ENCODE results near the gene RFLNA. TPM values are rescaled to one million over a fixed set of nuclear protein-coding genes. Genes with fewer than 3 reads are reported as not detected.

The RFLNA gene
- total RNA-seq, 2 experiments from 2014 or later = not detected

GRCh38 chr12:124277394-124278241 is 17.3 kb upstream of the RFLNA start:
- H3K27ac Mint-ChIP-seq = no peak overlapping the region
- H3K4me3 Mint-ChIP-seq = no peak overlapping the region
- no peaks in the 10 kb centered on the region for H3K36me3 Mint-ChIP-seq
- H3K27me3 Mint-ChIP-seq = peaks cover 41% of the 10 kb centered on the region
- DNase-seq = no peak
- H3K9me3 Mint-ChIP-seq = no peaks in the 10 kb centered on the region
- H3K4me1 Mint-ChIP-seq = peaks cover 4% of the 10 kb centered on the region

DNA sequence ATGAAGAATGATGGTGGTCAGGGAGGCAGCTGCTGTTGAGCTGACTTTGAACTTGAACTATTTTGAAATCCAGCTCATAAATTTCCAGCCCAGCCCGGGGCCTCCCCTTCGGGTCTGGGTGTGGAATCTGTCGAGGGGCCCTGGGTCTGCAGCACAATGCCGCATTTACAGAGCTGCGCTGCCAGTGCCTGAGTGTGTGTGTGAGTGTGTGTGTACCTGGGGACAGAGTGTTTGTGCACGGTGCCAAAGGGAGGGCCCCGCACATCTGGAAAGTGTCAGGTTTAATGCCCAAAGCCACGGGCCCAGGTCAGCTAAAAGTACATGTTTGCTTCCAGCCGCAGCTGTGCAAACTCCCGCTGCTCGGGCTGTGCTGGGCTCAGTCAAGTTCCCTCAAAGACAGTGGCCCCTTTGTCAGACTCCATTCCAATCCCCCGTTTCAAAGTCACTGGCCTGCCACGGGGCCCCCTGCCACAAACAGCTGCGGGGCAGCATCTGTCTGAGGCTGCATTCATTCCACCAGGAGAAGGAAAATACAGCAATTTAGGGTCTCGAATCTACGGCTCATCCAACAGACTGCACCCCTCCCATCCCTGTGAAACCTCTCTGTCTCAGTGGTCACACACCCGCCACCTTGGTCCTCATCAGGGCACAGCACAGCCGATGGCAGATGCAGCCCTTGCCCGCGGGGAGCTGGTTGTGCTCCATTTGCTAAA is 16.3 kb upstream of the RFLNA start:
- Mint-ChIP-seq H3K4me1 (peaks cover 3% of the 10 kb centered on the region), H3K36me3 (no peaks in the 10 kb centered on the region), H3K9me3 (no peaks in the 10 kb centered on the region), H3K27me3 (peaks cover 48% of the 10 kb centered on the region), H3K27ac (no peak overlapping the region), H3K4me3 (no peak overlapping the region)
- no peak for DNase-seq

- Mint-ChIP-seq H3K27me3 (peaks cover 48% of the 10 kb centered on the region), H3K4me1 (no peaks in the 10 kb centered on the region), H3K27ac (no peak overlapping the region), H3K4me3 (no peak overlapping the region), H3K36me3 (no peaks in the 10 kb centered on the region), H3K9me3 (peaks cover 3% of the 10 kb centered on the region)
- no peak for DNase-seq
These were observed 15.6 kb upstream of the RFLNA start for GRCh38 chr12:124279315-124279714.

DNA sequence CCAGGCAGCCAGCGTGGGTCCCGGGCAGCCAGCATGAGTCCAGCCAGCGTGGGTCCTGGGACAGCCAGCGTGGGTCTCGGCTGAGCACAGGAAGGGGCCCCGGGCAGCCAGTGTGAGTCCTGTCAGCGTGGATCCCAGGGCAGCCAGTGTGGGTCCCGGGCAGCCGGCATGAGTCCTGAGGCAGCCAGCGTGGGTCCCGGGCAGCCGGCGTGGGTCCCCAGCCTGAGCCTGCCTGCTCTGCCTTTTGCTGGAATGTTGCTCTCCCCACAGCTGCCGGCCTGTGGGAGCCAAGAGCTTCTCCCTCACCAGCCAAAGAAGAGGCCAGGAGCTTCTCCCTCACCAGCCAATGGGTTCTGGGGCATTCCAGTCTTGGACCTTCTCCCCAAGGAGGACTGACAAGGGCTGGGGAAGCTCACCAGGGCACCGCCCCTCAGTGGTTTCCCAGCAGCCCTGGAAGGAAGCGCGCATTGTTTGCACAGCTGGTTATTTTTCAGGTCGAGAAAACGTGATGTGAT is 15.0 kb upstream of the RFLNA start:
- H3K27me3 Mint-ChIP-seq = peaks cover 48% of the 10 kb centered on the region
- H3K4me1 Mint-ChIP-seq = no peaks in the 10 kb centered on the region
- no peaks in the 10 kb centered on the region for H3K36me3 Mint-ChIP-seq
- no peak overlapping the region for H3K4me3 Mint-ChIP-seq
- H3K27ac Mint-ChIP-seq = no peak overlapping the region
- peaks cover 8% of the 10 kb centered on the region for H3K9me3 Mint-ChIP-seq
- DNase-seq = no peak

- H3K27me3 Mint-ChIP-seq = peaks cover 45% of the 10 kb centered on the region
These were observed 13.6 kb upstream of the RFLNA start for GRCh38 chr12:124281309-124281708.

GRCh38 chr12:124282287-124282686 is 12.6 kb upstream of the RFLNA start:
- Mint-ChIP-seq H3K36me3 (no peaks in the 10 kb centered on the region), H3K27ac (no peak overlapping the region), H3K4me1 (no peaks in the 10 kb centered on the region), H3K9me3 (peaks cover 15% of the 10 kb centered on the region), H3K27me3 (peaks cover 37% of the 10 kb centered on the region), H3K4me3 (no peak overlapping the region)
- no peak for DNase-seq

More at GRCh38 chr12:124281309-124281708, 13.6 kb upstream of the RFLNA start:
- H3K36me3 Mint-ChIP-seq = no peaks in the 10 kb centered on the region
- H3K27ac Mint-ChIP-seq = no peak overlapping the region
- DNase-seq = no peak
- no peak overlapping the region for H3K4me3 Mint-ChIP-seq
- H3K9me3 Mint-ChIP-seq = peaks cover 15% of the 10 kb centered on the region
- no peaks in the 10 kb centered on the region for H3K4me1 Mint-ChIP-seq

DNA sequence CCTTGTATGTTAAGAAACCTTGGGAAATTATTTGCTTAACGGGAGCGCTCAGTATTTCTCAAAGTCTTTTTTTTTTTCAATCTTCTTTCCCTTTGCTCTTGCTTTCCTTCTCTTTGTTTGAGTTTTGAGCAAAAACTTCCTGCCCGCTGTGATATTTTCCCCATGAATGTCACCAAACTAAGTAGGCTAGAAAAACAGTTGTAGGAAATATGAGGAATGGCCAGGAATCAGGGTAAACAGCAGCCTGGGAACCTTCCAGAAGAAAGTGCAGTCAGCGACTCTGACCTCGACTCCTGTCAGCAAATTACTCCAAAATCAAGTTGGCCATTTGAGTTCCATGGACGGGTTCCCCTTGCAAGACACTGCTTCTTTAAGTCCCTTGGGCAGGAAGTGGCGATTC is 11.6 kb upstream of the RFLNA start:
- Mint-ChIP-seq H3K27ac (no peak overlapping the region), H3K9me3 (peaks cover 15% of the 10 kb centered on the region), H3K4me3 (no peak overlapping the region), H3K36me3 (no peaks in the 10 kb centered on the region), H3K4me1 (no peaks in the 10 kb centered on the region), H3K27me3 (peaks cover 34% of the 10 kb centered on the region)
- DNase-seq = no peak

- Mint-ChIP-seq H3K4me1 (no peaks in the 10 kb centered on the region), H3K27me3 (peaks cover 24% of the 10 kb centered on the region), H3K4me3 (no peak overlapping the region), H3K9me3 (peaks cover 15% of the 10 kb centered on the region), H3K36me3 (no peaks in the 10 kb centered on the region), H3K27ac (no peak overlapping the region)
- no peak for DNase-seq
These were observed 10.5 kb upstream of the RFLNA start for GRCh38 chr12:124284368-124284767.

GRCh38 chr12:124286414-124286813 is 8.5 kb upstream of the RFLNA start:
- peaks cover 15% of the 10 kb centered on the region for H3K9me3 Mint-ChIP-seq
- peaks cover 19% of the 10 kb centered on the region for H3K27me3 Mint-ChIP-seq
- DNase-seq = no peak
- H3K36me3 Mint-ChIP-seq = no peaks in the 10 kb centered on the region
- H3K4me3 Mint-ChIP-seq = no peak overlapping the region
- no peaks in the 10 kb centered on the region for H3K4me1 Mint-ChIP-seq
- H3K27ac Mint-ChIP-seq = no peak overlapping the region

DNA sequence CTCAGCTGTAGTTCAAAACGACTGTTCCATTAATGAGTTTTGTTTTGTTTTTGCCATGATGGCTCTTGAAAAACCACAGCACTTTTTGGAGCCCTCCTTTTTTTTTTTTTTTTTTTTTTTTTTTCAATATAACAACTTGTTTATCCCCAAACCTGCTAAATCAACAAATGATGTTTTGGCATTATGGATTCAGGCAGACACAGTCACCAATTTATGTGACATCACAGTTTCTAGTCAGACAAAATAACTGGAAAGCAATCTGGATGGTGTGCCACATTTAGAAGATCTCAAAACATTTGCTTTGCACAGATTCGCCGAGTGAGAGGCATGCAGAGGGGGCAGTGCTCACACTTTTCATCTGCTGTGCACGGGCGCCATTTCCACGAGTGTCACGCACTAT is 7.9 kb upstream of the RFLNA start:
- peaks cover 15% of the 10 kb centered on the region for H3K9me3 Mint-ChIP-seq
- no peak for DNase-seq
- H3K27ac Mint-ChIP-seq = no peak overlapping the region
- H3K4me3 Mint-ChIP-seq = no peak overlapping the region
- H3K4me1 Mint-ChIP-seq = no peaks in the 10 kb centered on the region
- H3K27me3 Mint-ChIP-seq = peaks cover 16% of the 10 kb centered on the region
- no peaks in the 10 kb centered on the region for H3K36me3 Mint-ChIP-seq

DNA sequence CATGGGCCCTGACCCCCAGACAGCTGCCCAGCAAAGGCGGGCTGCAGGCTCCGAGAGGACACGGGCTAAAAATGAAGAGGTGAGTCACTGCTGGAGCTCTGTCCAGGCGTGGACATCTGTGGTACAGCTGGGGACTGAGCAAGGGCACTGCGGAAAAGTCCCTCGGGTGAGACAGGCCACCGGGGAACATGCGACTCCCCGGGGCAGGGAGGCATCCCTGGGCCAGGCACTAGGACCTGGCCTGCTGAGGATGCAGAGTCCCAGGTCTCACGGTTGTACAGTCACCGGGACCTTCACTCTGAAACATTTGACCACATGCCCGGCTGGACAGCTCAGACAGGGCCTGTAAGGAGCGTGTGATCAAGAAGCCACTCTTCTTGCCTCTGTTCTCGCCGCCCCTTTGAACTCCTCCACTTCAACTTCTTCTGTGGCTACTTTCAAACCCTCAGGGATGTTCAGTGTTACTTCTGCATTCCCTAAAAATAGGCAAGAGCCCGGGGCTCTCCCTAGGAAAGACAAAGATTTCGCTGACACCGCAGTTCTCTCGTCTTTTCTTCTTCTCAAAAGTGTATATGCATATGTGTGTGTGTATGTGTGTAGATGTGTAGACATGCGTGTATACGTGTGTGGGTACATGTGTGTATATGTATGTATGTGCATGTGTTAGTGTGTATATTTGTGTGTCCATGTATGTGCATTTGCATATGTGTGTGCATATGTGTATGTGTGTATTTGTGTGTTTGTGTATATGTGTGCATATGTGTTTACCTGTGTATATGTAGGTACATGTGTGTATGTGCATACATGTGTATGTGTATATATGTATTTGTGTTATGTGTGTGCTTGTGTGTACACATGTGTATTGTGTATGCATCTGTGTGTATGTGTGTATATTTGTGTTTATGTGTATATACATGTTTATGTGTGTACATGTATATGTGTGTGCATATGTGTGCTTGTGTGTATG is 5.0 kb upstream of the RFLNA start:
- H3K27ac Mint-ChIP-seq = no peak overlapping the region
- DNase-seq = no peak
- H3K4me1 Mint-ChIP-seq = no peaks in the 10 kb centered on the region
- peaks cover 17% of the 10 kb centered on the region for H3K27me3 Mint-ChIP-seq
- no peak overlapping the region for H3K4me3 Mint-ChIP-seq
- peaks cover 7% of the 10 kb centered on the region for H3K9me3 Mint-ChIP-seq
- no peaks in the 10 kb centered on the region for H3K36me3 Mint-ChIP-seq

DNA sequence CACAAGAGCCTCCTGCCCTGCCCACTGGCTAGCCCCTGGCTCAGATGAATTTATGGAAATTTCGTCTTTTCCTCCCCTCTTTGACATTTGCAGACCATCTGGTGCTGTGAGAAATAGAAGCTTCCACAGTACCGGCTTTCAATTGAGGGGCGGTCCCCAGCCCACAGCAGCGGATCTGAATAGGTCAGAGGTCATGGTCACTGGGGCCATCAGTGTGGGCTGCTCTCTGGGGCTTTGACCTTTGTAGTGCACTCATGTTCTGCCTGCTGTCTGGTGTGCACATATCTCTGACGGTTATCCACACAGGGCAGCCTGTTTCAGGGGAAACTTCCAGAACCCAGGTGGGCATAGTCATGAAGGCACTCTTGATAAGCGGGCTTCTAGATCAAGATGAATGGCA is 2.5 kb upstream of the RFLNA start:
- DNase-seq = no peak
- Mint-ChIP-seq H3K4me3 (no peak overlapping the region), H3K36me3 (no peaks in the 10 kb centered on the region), H3K4me1 (peaks cover 3% of the 10 kb centered on the region), H3K9me3 (no peaks in the 10 kb centered on the region), H3K27me3 (peaks cover 35% of the 10 kb centered on the region), H3K27ac (no peak overlapping the region)

- Mint-ChIP-seq H3K36me3 (no peaks in the 10 kb centered on the region), H3K9me3 (no peaks in the 10 kb centered on the region), H3K27me3 (peaks cover 33% of the 10 kb centered on the region), H3K4me1 (peaks cover 3% of the 10 kb centered on the region), H3K4me3 (no peak overlapping the region), H3K27ac (no peak overlapping the region)
- no peak for DNase-seq
These were observed 1.4 kb upstream of the RFLNA start for GRCh38 chr12:124293286-124294003.

DNA sequence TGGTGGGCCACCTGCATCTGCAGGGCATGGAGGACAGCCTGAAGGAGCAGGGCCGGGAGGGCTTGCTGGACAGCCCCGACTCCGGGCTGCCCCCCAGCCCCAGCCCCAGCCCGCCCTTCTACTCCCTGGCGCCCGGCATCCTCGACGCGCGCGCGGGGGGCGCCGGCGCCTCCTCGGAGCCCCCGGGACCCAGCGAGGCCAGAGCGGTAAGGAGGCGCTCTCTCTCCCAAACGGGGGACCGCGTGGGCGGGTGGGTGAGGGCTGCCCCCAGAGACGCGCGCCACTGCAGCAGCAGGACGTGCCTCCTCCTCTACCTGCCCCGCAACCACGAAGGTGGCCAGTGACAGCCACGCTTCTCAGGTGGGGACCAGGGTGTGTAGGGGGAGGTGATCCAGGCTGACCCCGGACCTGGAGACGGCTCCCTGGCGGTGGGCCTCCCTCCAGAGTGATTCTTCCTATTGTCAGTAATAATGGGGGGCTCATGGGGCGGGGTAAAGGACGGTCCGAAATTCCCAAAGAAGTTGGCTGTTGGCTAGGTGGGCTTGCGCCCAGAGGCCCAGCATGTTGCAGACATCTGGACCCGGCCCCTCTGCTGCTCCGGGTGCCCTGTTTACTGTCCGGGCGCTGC is 652 bp downstream of the RFLNA start:
- H3K36me3 Mint-ChIP-seq = no peaks in the 10 kb centered on the region
- H3K27me3 Mint-ChIP-seq = peaks cover 35% of the 10 kb centered on the region
- peak; percentile 14 for DNase-seq
- H3K9me3 Mint-ChIP-seq = no peaks in the 10 kb centered on the region
- no peak overlapping the region for H3K27ac Mint-ChIP-seq
- peak overlapping the region; percentile 56 for H3K4me3 Mint-ChIP-seq
- peaks cover 3% of the 10 kb centered on the region for H3K4me1 Mint-ChIP-seq
